HG03565 (cell line): ENCODE data around the gene RNF8.
"Not testable (repeated sequence)": the region's sequence is repeated elsewhere in the genome, so short reads cannot be mapped to it uniquely, and the experiment has no call there.

Experiments used
- ATAC-seq: cut with Tn5 transposase; IDR thresholded peaks from one replicate; pipeline ENCODE4 v1.9.1; 2021; ENCODE audit warnings: mild to moderate bottlenecking, moderate library complexity; ENCODE audit not compliant: unreplicated experiment

RNF8 gene

DNA sequence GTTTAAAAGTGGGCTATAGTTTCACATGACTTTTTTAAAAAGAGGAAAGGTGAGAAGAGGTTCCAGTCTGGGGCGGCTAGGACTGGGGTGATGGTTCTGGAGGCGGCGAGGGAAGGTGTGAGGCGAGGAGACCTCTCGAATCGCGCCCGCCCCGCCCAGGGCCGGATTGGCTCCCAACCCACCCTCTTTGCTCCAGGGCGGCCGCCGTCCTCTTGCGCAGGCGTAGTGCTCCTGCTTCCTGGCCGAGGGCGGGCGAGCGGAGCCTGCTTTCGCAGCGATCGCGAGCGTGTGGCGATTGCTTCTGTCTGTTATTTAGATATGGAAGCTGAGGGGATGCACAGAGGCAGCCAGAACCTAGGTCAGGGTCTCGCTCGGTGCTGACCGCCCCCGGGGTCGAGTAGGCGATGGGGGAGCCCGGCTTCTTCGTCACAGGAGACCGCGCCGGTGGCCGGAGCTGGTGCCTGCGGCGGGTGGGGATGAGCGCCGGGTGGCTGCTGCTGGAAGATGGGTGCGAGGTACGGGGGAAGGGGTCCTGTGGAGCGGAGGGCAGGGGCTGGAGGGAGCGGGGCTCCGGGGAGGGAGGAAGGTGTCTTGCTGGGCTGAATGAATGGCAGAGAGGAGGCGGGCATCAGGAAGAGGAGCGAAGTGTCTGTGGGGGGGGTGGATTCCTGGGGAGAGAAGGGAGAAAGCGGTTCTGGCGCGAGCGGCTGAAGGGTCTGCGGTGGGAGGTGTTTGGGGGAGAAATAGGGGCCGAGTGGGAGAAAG, at the start of gene RNF8:
Gene RNF8 (plus strand): TSS at position 223 of the 765 bp plus-strand sequence. CDS start 182 bp downstream, at position 405.
- peak; percentile 77 for ATAC-seq

- no peak for ATAC-seq
These were observed 49.0 kb upstream of the RNF8 start for GRCh38 chr6:37304766-37305165.

GRCh38 chr6:37305841-37306425, 47.9 kb upstream of the RNF8 start:
- no peak for ATAC-seq

- ATAC-seq: no peak
These were observed 47.1 kb upstream of the RNF8 start for GRCh38 chr6:37306624-37307222.

GRCh38 chr6:37307484-37307883, 46.3 kb upstream of the RNF8 start:
- ATAC-seq: not testable (repeated sequence)

DNA sequence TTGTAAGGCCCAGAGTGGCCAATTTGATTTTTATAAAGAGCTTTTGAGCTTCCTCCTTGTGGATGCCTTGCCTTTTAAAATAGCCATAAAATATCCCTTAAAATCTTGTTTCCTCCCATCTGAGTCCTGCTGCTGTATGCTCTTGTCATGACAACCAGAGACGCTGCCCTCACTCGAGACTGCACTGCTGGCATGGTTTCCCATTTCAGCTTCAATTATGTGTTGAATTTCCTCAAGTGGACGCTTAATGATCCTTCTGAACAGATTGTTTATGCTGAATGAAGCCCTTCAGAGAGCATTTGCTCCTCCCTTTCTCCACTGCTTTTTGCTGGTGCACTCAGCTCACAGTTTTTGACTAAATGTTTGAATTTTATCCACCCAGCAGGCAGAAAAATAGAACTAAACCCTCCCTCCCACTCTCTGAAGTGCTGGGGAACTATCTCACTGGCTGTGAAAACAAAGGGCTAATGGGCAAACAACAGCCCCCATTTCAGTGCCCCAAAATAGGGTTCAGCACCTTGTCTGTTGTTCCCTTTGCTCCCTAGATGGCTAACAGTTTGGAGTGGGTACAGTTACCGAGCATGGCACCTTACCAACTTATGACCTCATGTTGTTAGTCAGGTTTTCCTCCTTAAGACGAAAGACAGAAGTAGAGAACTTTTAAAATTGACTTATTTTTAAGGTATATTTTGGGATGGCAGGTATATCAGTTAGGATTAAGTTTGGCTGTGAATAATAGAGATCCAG, 45.5 kb upstream of the RNF8 start:
- ATAC-seq: no peak

DNA sequence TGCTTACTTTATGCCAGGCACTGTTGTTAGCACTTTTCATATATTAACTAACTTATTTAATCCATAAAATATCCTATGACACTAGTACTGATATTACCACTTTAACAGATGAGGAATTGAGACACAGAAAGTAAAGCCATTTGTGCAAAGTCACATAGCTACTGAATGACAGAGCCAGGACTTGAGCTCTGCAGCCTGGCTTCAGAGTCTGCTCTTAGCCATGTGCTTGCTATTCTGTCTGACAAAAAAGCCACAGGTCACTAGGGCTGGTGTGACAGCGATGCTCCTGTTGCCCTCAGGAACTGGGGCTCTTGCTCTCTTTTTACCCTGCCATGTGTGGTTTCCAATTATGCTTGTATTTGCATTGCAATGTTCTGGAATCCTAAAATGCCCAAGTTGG, 44.7 kb upstream of the RNF8 start:
- ATAC-seq: no peak

- no peak for ATAC-seq
These were observed 44.1 kb upstream of the RNF8 start for GRCh38 chr6:37309692-37310091.

DNA sequence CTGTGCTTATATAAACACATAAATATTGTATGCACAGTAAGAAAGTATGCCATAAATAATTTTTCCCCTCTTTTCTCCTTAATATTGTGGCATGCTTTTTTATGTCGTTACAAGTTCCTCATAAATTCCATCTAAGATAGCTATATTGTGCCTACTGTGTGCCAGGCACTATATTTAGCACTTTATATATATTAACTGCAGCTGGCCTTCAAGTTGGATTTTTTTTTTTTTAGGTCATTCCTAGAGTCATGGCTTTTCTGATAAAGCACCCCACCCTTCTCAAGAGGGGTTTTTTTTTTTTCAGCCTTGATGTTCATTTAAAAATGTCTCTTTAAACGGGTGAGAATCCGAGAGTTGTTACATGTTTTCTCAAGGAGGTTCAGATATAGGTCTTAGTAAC, 42.8 kb upstream of the RNF8 start:
- ATAC-seq: no peak

DNA sequence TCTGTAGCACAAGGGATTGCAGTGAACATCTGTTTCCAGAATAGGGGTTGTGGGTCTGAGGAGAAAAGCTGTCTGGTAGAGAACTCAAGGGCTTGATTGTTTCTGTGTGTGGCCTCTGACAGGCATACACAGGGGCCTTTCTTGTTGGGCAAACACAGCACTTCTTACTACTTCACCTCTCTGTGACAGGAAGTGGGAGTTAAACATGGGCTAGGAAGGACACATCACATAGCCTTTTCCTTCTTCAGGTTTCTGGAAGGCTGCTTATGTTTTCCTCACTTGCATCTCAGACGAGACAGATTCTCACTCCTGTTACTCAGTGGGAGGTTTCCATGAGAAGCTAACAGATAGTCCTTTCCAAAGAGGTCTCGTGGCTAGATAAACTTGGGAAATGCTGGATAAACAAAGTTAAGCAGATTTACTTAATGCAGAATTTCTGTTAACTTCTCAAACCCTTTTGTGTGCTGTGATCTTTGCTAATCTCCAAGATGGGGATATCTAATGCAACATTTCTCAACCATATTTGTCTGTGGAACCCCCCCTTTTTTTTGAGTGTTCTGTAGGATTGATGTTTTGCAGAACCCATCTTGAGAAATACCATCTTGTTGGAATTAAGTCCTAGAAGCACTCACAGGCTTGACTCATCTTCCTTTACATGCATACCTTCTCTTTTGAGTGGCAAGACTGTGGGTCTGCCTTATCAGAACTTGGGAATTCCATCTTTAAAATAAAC, 41.9 kb upstream of the RNF8 start:
- no peak for ATAC-seq

DNA sequence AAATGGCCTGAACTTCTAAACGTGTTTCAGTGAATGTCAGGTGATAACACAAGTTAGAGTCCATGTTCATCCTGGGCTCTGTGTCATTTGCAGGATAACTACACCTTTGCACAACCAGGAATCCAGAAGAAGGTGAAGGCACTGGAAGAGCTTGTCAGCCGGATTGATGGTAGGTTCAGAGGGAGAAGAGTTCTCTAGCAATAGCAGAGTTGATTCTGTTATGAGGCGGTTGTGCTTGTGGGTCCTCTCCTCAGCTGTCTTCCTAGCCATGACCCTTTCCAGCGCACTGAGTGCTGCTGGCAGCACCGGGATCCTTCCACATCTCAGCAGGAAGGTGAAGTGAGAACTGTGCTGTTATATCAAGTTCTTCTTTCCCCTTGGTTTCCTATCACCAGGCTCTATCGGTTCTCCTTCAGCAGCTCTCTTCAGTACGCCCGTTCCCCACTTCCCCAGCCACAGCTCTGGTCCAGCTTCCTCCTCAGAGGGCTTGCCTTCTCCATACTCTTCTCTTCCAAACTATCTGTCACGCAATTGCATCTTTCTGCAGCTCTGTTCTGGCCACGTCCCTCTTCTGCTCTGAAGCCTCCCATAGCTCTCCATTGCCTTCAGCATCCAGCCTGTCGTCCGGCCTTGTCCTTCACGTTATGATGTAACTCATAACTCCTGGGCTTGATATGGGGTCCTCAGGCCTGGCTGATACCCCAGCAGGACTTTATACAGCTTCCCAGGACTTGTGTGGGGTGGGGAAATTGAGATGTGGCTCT, 39.9 kb upstream of the RNF8 start:
- no peak for ATAC-seq

DNA sequence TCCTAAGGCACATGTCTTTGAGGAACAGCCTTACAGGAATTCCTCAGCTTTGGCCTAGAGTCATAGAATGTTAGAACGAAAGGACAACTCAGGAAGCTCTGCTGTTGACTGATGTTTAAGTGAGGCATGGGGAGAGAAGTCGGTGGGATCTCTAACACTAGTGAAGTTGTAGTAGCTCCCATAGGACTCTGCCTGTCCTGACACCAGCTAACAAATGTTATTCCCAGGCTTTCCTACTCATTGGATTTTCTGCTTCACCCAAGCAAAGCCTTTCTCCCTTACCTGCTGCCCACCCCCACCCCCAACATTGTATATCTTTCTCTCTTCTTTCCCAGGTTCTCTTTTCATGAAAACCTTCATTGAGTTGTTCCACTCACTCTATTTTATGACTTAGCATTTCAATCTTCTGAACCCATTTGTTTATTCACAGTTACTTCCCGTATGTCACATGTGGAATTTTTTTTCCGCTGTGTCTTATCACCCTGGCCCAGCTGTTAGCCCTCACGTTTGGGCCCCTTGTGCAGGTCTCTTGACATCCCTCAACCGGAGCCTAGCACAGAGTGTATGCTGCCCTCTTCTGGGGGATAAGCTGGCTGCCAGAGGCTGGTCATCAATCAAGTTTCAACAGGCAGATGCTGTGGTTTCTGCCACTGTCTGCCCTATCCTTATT, 39.2 kb upstream of the RNF8 start:
- ATAC-seq: no peak

- ATAC-seq: no peak
These were observed 38.6 kb upstream of the RNF8 start for GRCh38 chr6:37315157-37315515.

GRCh38 chr6:37316071-37316470, 37.7 kb upstream of the RNF8 start:
- no peak for ATAC-seq

DNA sequence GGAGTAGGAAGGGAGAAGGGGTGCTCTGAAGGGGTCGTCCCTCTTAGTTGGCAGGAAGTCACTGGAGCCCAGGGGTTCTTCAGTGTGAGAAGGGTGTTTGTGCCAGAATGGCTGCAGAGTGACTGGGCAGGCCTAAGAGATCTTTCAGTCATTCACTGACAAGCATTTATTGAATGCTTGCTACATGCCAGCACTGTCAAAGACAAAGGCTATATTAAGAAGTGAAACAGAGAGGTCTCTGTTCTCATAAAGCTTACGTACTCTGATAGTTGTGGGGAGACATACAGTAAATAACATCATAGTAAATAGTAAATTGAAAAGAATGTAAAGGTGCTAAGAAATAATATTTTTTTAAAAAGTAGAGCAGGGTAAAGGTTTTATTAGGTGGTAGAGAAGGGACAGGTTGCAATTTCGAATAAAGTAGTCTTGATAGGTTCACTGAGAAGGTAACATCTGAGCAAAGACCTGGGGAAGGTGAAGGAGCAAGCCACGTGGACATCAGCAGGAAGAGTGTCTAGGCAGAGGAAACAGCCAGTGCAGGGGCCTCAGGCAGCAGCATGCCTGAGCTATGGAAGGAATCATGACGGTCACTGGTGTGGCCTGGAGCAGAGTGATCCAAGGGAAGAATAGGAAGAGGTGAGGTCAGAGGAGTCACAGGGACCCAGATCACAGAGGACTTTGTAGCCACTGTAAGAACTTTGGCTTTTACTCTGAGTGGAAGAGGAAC, 36.3 kb upstream of the RNF8 start:
- ATAC-seq: no peak

DNA sequence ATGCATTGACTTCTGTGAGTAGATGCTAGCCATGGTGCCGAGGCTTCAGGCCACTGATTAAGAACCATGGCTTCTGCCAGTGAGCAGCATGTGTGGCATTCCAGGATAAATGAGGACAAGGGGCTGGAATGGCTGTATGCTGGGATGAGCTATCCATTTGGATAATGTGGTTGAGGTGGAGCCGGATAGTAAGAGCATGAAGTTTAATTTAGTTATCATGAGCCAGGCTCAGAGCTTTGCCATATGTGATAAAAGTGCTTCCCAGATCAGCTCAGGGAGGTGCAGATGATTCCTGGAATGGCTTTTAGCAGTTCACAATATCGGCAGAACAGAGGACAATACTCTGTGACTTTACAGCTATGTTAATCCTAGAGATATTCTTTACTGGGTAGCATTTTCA, 34.6 kb upstream of the RNF8 start:
- no peak for ATAC-seq

GRCh38 chr6:37319856-37320480, 33.8 kb upstream of the RNF8 start:
- ATAC-seq: no peak

- no peak for ATAC-seq
These were observed 33.1 kb upstream of the RNF8 start for GRCh38 chr6:37320646-37321045.

- no peak for ATAC-seq
These were observed 32.7 kb upstream of the RNF8 start for GRCh38 chr6:37321101-37321500.
